HepG2 (cell line): ENCODE measurements around the gene PIK3R5. TPM values are rescaled to one million over a fixed set of nuclear protein-coding genes. Genes with fewer than 3 reads are reported as not detected.

Experiments
- ATAC-seq: fragments of 200-7000 bp; cut with Tn5 transposase; 3 replicates; pipeline ENCODE4 v1.9.1; 2020; ENCODE audit warnings: mild to moderate bottlenecking, moderate library complexity
- BruUV-seq: library from RNA; stranded (reverse); fragments of 400-500 nt; replicated peaks from 2 replicates; lab custom pipeline; 2021; lab: Mats Ljungman, UMichigan
- CTCF ChIA-PET: fragments of 300-600 bp; formaldehyde crosslinking; extraction: SDS; loops from one replicate; lab custom pipeline; 2021; ENCODE audit warnings: low total read pairs, inconsistent platforms, low intra/inter-chr PET ratio; lab: Yijun Ruan, JAX
- POLR2A ChIA-PET: fragments of 350-600 bp; sonication (Branson Sonifier 250); formaldehyde crosslinking; loops from one replicate; lab custom pipeline; 2020; ENCODE audit warnings: antibody characterized with exemption, inconsistent platforms; lab: Yijun Ruan, JAX
- DNase-seq: peaks from one replicate; pipeline ENCODE4 v3.0.0-alpha.2; 2015; ENCODE audit warnings: low spot score
- FAIRE-seq: peaks from 3 replicates; lab custom pipeline; 2011; peaks lifted over from hg19 to GRCh38; lab: Jason Lieb, UNC
- H2AFZ ChIP-seq: one replicate; pipeline ENCODE4 v1.6.1; 2011; ENCODE audit warnings: low read length, inconsistent platforms
- H3K27ac ChIP-seq: fragments of 300-600 bp; 3 replicates; pipeline ENCODE4 v1.8.0; 2011; ENCODE audit warnings: mixed run types, mild to moderate bottlenecking, mixed read lengths, low read length, inconsistent platforms; ENCODE audit not compliant: insufficient read depth; ENCODE audit errors: extremely low read length
- H3K27me3 ChIP-seq, 2 experiments: fragments of 200-600 bp in 1 of 2; 2 replicates in 1 of 2; 3 replicates in 1 of 2; pipeline versions ENCODE4 v1.6.0 to v1.8.0; 2011; ENCODE audit warnings: low read length in 2 of 2, mild to moderate bottlenecking in 2 of 2, moderate library complexity in 2 of 2, inconsistent platforms in 1 of 2; ENCODE audit not compliant: insufficient read depth in 2 of 2, control insufficient read depth in 1 of 2
- H3K36me3 ChIP-seq, 2 experiments: fragments of 200-600 bp in 1 of 2; replicated peaks in 1 of 2; 2 replicates in 1 of 2; 3 replicates in 1 of 2; pipeline versions ENCODE4 v1.5.1 to v1.8.0; 2011; ENCODE audit warnings: low read length in 2 of 2, inconsistent platforms in 1 of 2; ENCODE audit not compliant: insufficient read depth in 2 of 2, control insufficient read depth in 1 of 2
- H3K4me1 ChIP-seq: 2 replicates; pipeline ENCODE4 v1.5.1; 2012; ENCODE audit warnings: low read length, inconsistent platforms; ENCODE audit not compliant: insufficient read depth
- H3K4me2 ChIP-seq: 2 replicates; pipeline ENCODE4 v1.6.0; 2011; ENCODE audit warnings: low read depth, low read length, inconsistent platforms
- H3K4me3 ChIP-seq, 3 experiments: fragments of 200-600 bp in 1 of 3; sonication (generic), shearing (Covaris generic) in 1 of 3; replicated peaks in 1 of 3; 2 replicates each; pipeline ENCODE4 v1.5.1; 2011 to 2016; ENCODE audit warnings: low read length in 3 of 3, inconsistent platforms in 2 of 3, low read depth in 2 of 3, mild to moderate bottlenecking in 2 of 3, control low read depth in 1 of 3, mixed read lengths in 1 of 3; ENCODE audit not compliant: insufficient read depth in 1 of 3
- H3K79me2 ChIP-seq: one replicate; pipeline ENCODE4 v1.6.1; 2011; ENCODE audit warnings: low read length, inconsistent platforms; ENCODE audit not compliant: insufficient read depth
- H3K9ac ChIP-seq: 2 replicates; pipeline ENCODE4 v1.6.0; 2011; ENCODE audit warnings: mild to moderate bottlenecking, low read depth, low read length, inconsistent platforms; ENCODE audit not compliant: insufficient read depth
- H3K9me3 ChIP-seq: 2 replicates; pipeline ENCODE4 v1.5.1; 2012; ENCODE audit warnings: mild to moderate bottlenecking, low read length
- H4K20me1 ChIP-seq: 2 replicates; pipeline ENCODE4 v1.6.0; 2011; ENCODE audit warnings: inconsistent platforms, mild to moderate bottlenecking, low read length, moderate library complexity; ENCODE audit not compliant: insufficient read depth
- AKAP8 ChIP-seq: sonication (generic); formaldehyde crosslinking; IDR thresholded peaks from 2 replicates; pipeline ENCODE4 v1.5.1; 2020; ENCODE audit warnings: mild to moderate bottlenecking, missing genetic modification reagents
- MNT ChIP-seq: fragments of 450-650 bp; IDR thresholded peaks from 2 replicates; pipeline ENCODE4 v1.6.1; 2016
- NKX3-1 ChIP-seq: sonication (generic); formaldehyde crosslinking; IDR thresholded peaks from 2 replicates; pipeline ENCODE4 v1.5.0; 2020; ENCODE audit warnings: missing genetic modification reagents
- POLR2A ChIP-seq, 2 experiments: IDR thresholded peaks; 2 replicates each; pipeline ENCODE4 v1.6.1; 2011; ENCODE audit warnings: low read depth in 2 of 2, low read length in 2 of 2, mild to moderate bottlenecking in 1 of 2, moderate library complexity in 1 of 2; ENCODE audit not compliant: insufficient read depth in 1 of 2
- PPARG ChIP-seq: conservative IDR thresholded peaks from 2 replicates; pipeline ENCODE4 v1.6.1; 2016; ENCODE audit warnings: missing biosample characterization, missing genetic modification reagents
- RARA ChIP-seq: IDR thresholded peaks from 2 replicates; pipeline ENCODE4 v1.6.1; 2016; ENCODE audit warnings: missing genetic modification reagents, missing compliant biosample characterization
- SAFB2 ChIP-seq: sonication (generic); formaldehyde crosslinking; IDR thresholded peaks from 2 replicates; pipeline ENCODE4 v1.5.1; 2020; ENCODE audit warnings: missing genetic modification reagents, low read depth, mild to moderate bottlenecking, borderline replicate concordance
- TRIM24 ChIP-seq: sonication (generic); formaldehyde crosslinking; IDR thresholded peaks from 2 replicates; pipeline ENCODE4 v1.8.0; 2022; ENCODE audit warnings: mild to moderate bottlenecking, missing genetic modification reagents
- ZBTB42 ChIP-seq: sonication (generic); formaldehyde crosslinking; IDR thresholded peaks from 2 replicates; pipeline ENCODE4 v1.5.0; 2020; ENCODE audit warnings: mild to moderate bottlenecking, missing genetic modification reagents
- ZNF225 ChIP-seq: sonication (generic); formaldehyde crosslinking; IDR thresholded peaks from 2 replicates; pipeline ENCODE4 v1.4.0; 2020; ENCODE audit warnings: mild to moderate bottlenecking, missing genetic modification reagents
- ZNF670 ChIP-seq: sonication (generic); formaldehyde crosslinking; IDR thresholded peaks from 2 replicates; pipeline ENCODE4 v1.8.0; 2022; ENCODE audit warnings: mild to moderate bottlenecking, missing genetic modification reagents, borderline replicate concordance
- ZNF816 ChIP-seq: sonication (generic); formaldehyde crosslinking; IDR thresholded peaks from 2 replicates; pipeline ENCODE4 v1.8.0; 2022; ENCODE audit warnings: missing genetic modification reagents, mild to moderate bottlenecking, borderline replicate concordance
- WGBS: methylation state at CpG from one replicate; pipeline ENCODE4 v1.1.6; 2017; ENCODE audit warnings: low lambda C conversion rate; 5-methylcytosine and 5-hydroxymethylcytosine counted together
- in situ Hi-C: cut with HindIII; loops from 2 replicates; pipeline ENCODE4 v1.10.0; 2017; ENCODE audit warnings: low pct_unique_long_range_greater_than_20kb; ENCODE audit not compliant: extremely low pct_ligation_motif_present
- intact Hi-C: fragments of 100-400 bp; cut with micrococcal nuclease; formaldehyde crosslinking; loops from one replicate; pipeline ENCODE4 v1.10.0; 2022; ENCODE audit not compliant: unreplicated experiment
- polyA plus RNA-seq, 8 experiments: library from polyadenylated mRNA; depleted of rRNA in 3 of 8; stranded (reverse) in 7 of 8; unstranded in 1 of 8; fragments of >200 nt; fragmentation: Illumina TruSeq in 4 of 8; extraction: Trizol in 4 of 8; gene quantifications; 2 replicates each; pipeline versions ENCODE4 v1.2.1 to v1.2.3, GENCODE V29; 2011 to 2016; ENCODE audit warnings: low read depth in 4 of 8, missing spikeins in 1 of 8, mixed read lengths in 1 of 8; ENCODE audit not compliant: insufficient read depth in 1 of 8
- total RNA-seq, 5 experiments: library from RNA; depleted of rRNA; stranded (reverse); fragments of >200 nt; fragmentation: Illumina TruSeq; extraction: Trizol; gene quantifications; 2 replicates each; pipeline ENCODE4 v1.2.3, GENCODE V29; 2016; ENCODE audit warnings: low read depth in 1 of 5

PIK3R5 gene
- total and polyA plus RNA-seq, 2 of the 13 experiments (the other 11 are each of a cell fraction or from before 2014, with no cell fraction given): not detected

- no peak overlapping the region for H3K4me2 ChIP-seq
- H3K79me2 ChIP-seq: no peaks in the 10 kb centered on the region
- WGBS: 2% methylated on average over 8 of the region's 8 CpGs
- in situ Hi-C loops: no loop called here
- ChIA-PET CTCF (no interaction called here), POLR2A (no interaction called here)
- H2AFZ ChIP-seq: no peak overlapping the region
- no peaks in the 10 kb centered on the region for H4K20me1 ChIP-seq
- no peak for DNase-seq
- no peaks in the 10 kb centered on the region for H3K36me3 ChIP-seq
- intact Hi-C loops: no loop called here
- no peak overlapping the region for H3K27ac ChIP-seq
- BruUV-seq: no TSS peak
- no peak for TF ChIP-seq RARA
- TF ChIP-seq MNT: peak; percentile 53; the same call in 1 of the 2 replicates
- TF ChIP-seq, all 625 proteins: peak for 1
- peaks cover 2 to 27% of the 10 kb centered on the region in 2 experiments; a peak in 4 of 5 replicates for H3K27me3 ChIP-seq
- no peak overlapping the region for H3K9ac ChIP-seq
- no peak overlapping the region for H3K4me3 ChIP-seq
- no peak for ATAC-seq
- H3K4me1 ChIP-seq: no peaks in the 10 kb centered on the region
- FAIRE-seq: no peak
- no peaks in the 10 kb centered on the region for H3K9me3 ChIP-seq
These were observed 19.4 kb downstream of the PIK3R5 start for GRCh38 chr17:8946071-8946470.

- no peak for DNase-seq
- H3K4me2 ChIP-seq: no peak overlapping the region
- intact Hi-C loops: no loop called here
- WGBS: 17% methylated on average over 4 of the region's 4 CpGs
- H2AFZ ChIP-seq: no peak overlapping the region
- ATAC-seq: no peak
- no peaks in the 10 kb centered on the region for H3K79me2 ChIP-seq
- H3K9me3 ChIP-seq: no peaks in the 10 kb centered on the region
- no peak overlapping the region for H3K4me3 ChIP-seq
- in situ Hi-C loops: no loop called here
- CTCF ChIA-PET: no interaction called here
- FAIRE-seq: no peak
- no TSS peak for BruUV-seq
- no peaks in the 10 kb centered on the region for H4K20me1 ChIP-seq
- POLR2A ChIA-PET: no interaction called here
- H3K9ac ChIP-seq: no peak overlapping the region
- TF ChIP-seq SAFB2 (CRISPR knock-in tag) (no peak), ZNF225 (CRISPR knock-in tag) (no peak), NKX3-1 (no peak), PPARG (CRISPR knock-in tag) (no peak), AKAP8 (CRISPR knock-in tag) (no peak), ZNF816 (CRISPR knock-in tag) (no peak), ZBTB42 (no peak), ZNF670 (CRISPR knock-in tag) (no peak), TRIM24 (CRISPR knock-in tag) (no peak), POLR2A (IDR thresholded peaks at IDR 0.05; ENCODE audit: insufficient read depth in 1 of 2, low read depth in 2 of 2, low read length in 2 of 2) (no peak)
- H3K36me3 ChIP-seq: no peaks in the 10 kb centered on the region
- H3K27me3 ChIP-seq: peaks cover 2 to 30% of the 10 kb centered on the region in 2 experiments; a peak in 4 of 5 replicates
- H3K4me1 ChIP-seq: no peaks in the 10 kb centered on the region
- H3K27ac ChIP-seq: no peak overlapping the region
These were observed 20.8 kb downstream of the PIK3R5 start for GRCh38 chr17:8944748-8945147.
